HG02571 (cell line): ENCODE data around the gene MACROH2A2.
"Not testable (repeated sequence)": the region's sequence is repeated elsewhere in the genome, so short reads cannot be mapped to it uniquely, and the experiment has no call there.

Experiments
- ATAC-seq: cut with Tn5 transposase; IDR thresholded peaks from one replicate; pipeline ENCODE4 v1.9.1; 2021; ENCODE audit warnings: mild to moderate bottlenecking, moderate library complexity; ENCODE audit not compliant: unreplicated experiment

Gene MACROH2A2

DNA sequence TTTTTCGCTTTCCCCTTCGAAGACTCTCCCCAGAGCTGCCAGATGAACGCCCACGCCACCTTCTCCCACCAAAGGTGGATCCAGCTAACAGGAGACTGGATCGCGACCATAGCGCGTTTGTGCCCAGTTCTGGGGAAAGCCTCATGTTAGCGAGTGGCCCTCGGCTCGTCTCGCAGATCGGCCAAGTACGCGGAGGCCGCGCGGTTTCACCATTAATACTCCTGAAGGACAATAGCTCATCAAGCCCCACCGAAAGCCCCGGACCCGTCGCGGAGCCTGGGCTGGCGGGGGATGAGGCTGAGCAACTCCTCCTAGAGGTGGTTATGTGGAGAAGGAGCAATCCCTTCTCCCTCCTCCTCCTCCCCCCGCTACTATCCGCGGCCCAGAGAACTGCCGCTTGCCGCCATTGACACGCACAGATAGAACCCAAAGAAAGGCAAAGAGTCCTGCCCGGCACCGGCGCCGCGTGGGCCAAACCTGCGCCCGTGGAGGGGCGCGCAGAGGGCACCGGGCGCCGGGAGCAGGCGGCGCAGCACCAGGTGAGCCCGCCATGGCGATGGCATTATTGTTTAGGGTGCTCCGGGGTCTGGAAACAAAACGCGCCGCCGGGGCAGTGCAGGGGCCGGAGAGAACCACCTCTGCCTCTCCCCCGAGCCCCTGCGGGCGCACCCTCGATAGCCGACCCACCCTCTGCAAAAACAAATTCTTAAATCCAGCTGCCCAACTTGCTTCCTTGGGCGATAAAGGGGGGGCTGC, at the start of gene MACROH2A2:
MACROH2A2 (plus strand) TSS at position 385 of the 756 bp plus-strand sequence. CDS start 22,813 bp downstream, outside the sequence.
- no peak for ATAC-seq

- no peak for ATAC-seq
Measured at GRCh38 chr10:70007116-70007820, 45.4 kb upstream of the MACROH2A2 start.

GRCh38 chr10:70031215-70031614, 21.4 kb upstream of the MACROH2A2 start:
- no peak for ATAC-seq

- ATAC-seq: no peak
Measured at GRCh38 chr10:70032667-70033289, 19.9 kb upstream of the MACROH2A2 start.

- ATAC-seq: no peak
Measured at GRCh38 chr10:70034232-70034631, 18.4 kb upstream of the MACROH2A2 start.

DNA sequence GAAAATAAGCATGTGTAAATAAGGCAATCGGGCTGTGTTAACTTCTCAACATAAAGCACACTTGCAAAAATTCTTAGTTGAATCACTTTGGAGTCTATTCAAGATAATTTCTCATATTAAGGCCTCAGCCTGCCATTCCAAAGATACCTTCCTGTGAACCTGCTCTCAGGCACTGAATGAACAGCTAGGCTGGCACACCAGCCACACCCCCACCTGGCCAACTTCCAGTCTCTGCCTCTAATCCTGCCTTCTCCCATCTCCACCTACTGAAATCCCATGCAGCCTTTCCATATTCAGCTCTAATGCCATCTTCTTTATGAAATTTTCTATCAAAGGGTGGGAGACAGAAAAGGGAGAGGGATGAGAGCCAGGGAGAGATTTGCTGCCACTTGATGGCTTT, 17.1 kb upstream of the MACROH2A2 start:
- no peak for ATAC-seq

DNA sequence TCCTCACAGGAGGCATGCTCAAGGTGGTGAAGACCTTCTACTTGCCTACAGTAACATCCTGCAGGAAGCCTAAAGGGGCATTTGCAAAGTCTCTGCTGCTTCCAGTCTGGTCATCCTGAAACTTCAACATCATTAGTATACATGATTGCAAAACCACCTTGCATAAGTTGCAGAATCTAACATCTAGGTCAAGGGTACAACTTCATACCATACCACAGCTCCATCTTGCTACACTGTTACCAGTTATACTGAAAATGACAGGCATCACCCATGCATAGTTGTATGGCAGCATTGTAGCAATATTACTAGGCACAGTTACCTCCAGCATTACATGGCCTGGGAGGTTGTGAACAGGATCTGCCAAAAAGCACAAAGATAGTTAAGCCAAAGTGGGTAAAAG, 13.7 kb upstream of the MACROH2A2 start:
- no peak for ATAC-seq

GRCh38 chr10:70041016-70041415, 11.6 kb upstream of the MACROH2A2 start:
- ATAC-seq: no peak

GRCh38 chr10:70041739-70042138, 10.9 kb upstream of the MACROH2A2 start:
- not testable (repeated sequence) for ATAC-seq

- not testable (repeated sequence) for ATAC-seq
Measured at GRCh38 chr10:70047066-70047465, 5.6 kb upstream of the MACROH2A2 start.

- no peak for ATAC-seq
Measured at GRCh38 chr10:70048030-70048723, 4.5 kb upstream of the MACROH2A2 start.

DNA sequence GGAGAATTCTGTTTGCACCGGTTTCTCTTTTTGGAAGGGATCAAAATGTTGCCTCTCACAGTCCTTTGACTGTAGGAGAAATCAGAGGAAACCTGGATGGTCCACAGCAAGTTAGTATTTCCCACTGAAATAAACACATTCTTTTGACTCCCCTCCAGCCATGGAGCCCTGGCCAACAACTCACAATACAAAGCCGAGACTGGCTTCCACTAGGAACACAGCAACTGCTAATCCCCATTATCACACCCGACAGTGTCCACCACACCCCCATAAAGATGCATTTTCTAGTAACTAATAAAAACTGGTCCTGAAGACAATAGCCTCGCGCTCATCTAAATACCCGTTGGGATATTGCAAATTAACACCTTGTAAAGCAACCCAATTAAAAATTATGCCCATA, 798 bp upstream of the MACROH2A2 start:
- ATAC-seq: no peak

DNA sequence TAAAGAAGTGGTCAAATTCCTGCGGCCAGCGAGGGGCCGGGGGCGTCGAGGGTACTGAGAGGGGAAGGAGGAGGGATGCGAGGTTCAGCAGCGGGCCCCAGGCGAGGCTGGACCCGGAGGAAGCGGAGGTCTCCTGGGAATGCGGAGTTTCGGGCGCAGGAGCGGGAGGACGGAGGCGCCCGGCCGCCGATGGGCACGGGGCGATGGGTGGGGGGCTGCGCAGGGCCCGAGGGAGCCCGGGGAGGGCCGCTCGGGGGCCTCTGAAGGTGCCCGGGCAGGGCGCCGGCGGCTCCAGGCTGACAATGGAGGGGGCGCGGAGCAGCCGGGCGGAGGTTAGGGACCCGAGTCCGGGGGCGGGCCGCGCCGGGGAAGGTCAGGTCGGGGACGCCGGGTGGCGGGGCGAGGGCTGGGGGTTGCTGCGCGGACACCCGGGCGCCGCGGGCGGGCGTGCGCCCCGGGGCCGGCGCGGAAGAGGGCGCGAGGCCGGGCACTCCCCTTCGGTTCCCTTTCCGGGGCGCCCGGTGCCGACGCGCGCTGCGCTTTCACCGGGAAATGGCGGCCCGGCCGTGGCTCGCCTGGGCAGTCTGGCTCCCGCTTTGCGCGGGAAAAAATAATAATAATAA, 683 bp downstream of the MACROH2A2 start:
- no peak for ATAC-seq

DNA sequence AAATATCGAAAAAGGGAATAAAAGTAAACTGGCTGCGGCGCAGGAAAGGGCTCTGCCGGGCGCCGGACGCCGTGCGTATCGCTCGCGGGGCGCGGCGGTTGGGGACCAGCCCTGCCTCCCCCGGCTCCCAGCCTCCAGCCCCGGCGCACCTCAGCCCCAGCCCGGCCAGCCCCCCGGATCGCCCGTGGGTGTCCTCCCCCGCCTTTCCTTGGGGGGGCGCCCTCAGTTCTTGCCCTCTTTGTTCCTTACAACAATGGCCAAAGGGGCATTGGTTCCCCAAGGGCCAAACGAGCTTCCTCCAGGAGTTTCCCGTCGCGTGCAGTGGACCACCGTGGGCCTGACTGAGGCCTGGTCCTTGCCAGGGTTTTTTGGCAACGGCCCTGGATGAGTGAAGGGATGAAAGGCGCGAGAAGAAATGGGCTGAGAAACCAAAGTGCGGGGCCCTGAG, 1.2 kb downstream of the MACROH2A2 start:
- no peak for ATAC-seq

GRCh38 chr10:70054902-70055301, 2.3 kb downstream of the MACROH2A2 start:
- ATAC-seq: no peak

DNA sequence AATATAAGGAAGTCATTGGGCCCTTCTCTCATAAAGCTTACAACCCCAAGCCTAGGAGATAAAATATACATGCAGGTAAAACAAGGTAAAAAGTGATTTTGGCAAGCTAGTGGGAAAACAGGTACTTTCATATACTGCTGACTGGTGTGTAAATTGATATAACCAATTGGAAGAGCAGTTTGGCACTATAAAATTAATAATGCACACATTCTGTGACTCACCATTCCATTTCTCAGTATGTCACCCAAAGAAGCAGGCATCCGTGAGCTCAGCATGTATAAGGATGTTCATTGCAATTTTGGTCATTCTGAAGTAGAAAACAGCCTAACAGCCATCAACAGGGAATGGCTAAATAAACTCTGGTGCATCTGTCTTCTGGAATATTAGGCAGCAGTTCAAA, 2.9 kb downstream of the MACROH2A2 start:
- no peak for ATAC-seq

- ATAC-seq: no peak
Measured at GRCh38 chr10:70057306-70057705, 4.7 kb downstream of the MACROH2A2 start.

DNA sequence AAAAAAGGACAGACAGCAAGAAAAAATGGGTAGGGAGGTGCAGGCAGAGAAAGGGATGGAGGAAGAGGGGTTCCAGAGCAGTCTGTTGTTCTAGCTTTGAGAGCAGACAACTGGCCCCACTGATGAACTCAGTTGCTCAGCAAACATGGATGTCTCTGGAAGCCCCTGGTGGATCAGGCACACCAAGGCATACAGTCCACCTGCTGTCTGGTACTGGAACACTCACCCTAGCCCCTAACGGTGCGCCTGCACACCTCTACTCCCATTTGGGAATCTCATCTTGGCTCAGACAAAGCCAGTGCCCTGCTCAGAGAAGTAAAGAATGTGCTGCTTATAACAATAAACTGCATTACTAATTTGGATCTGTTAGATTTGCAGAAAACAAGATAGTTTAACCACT, 7.7 kb downstream of the MACROH2A2 start:
- ATAC-seq: no peak

- no peak for ATAC-seq
Measured at GRCh38 chr10:70063418-70064098, 10.9 kb downstream of the MACROH2A2 start.

GRCh38 chr10:70064486-70064885, 11.8 kb downstream of the MACROH2A2 start:
- ATAC-seq: no peak
